SW480 (cell line): Measurements from ENCODE around the gene ZDHHC24.
A peak's percentile ranks its signal among the peaks of the same experiment; 100 is the strongest.
"Not testable (repeated sequence)": the region's sequence is repeated elsewhere in the genome, so short reads cannot be mapped to it uniquely, and the experiment has no call there.

Experiments used
- DNase-seq: peaks from one replicate; pipeline ENCODE4 v3.0.0-alpha.2; 2016; ENCODE audit warnings: low spot score

Gene ZDHHC24, protein sequence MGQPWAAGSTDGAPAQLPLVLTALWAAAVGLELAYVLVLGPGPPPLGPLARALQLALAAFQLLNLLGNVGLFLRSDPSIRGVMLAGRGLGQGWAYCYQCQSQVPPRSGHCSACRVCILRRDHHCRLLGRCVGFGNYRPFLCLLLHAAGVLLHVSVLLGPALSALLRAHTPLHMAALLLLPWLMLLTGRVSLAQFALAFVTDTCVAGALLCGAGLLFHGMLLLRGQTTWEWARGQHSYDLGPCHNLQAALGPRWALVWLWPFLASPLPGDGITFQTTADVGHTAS

DNA sequence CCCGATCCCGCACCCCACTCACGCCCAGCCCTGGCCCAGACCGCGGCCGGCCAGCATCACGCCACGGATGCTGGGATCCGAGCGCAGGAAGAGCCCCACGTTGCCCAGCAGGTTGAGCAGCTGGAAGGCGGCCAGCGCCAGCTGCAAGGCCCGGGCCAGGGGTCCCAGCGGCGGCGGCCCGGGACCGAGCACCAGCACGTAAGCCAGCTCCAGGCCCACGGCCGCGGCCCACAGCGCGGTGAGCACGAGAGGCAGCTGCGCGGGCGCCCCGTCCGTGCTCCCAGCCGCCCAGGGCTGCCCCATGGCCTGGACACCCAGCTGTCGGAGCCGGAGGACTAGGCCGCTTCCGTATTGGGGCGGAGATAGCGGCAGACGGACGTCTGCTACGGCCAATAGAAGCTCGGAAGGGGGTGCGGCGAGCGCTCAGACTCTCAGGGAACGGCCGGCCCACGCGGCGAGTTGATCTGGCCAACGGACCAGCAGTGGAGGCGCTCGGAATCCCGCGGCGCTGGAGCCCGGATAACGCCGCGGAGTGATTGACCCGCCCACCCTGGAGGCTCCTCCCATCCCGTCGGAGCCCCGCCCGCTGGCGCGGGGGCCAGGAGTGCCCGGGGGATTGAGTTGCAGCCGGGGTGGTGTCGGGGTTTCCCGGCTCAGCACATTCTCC, at the start of gene ZDHHC24:
ZDHHC24 (minus strand) TSS at position 348 of the 667 bp plus-strand sequence; CDS start at position 303, 45 bp downstream.
- peak; percentile 96 for DNase-seq

DNA sequence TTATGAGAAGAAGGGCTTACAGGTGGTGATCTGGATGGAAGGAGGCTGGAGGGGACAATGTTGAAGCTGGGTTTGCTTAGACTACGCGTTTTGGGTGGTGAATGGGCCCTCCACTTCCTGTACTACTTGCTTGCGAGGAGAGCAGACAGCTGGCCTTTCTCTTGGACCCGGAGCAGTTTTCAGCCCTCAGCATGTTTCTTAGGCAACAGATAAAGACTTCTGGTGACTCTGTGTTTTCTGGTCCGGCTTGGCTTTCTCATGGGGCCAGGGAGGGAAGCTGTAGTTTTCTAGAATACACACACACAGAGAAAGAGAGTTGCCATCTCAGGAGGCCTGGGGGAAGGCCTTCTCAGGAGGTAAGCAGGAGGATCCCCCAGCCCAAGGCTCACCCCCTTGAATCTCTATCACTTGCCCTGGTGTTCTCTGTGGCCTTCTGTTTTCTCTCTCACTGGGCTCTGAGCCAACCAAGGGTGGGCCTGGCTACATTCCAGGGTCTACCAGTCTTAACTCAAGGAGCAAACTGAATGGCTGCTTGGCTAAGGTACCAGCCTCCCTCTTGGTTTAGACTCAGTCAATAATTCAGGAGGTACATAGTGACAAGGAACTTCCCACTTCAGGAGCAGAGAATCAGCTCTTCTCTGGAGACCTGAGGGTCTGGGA, 49.5 kb upstream of the ZDHHC24 start:
- DNase-seq: no peak

DNA sequence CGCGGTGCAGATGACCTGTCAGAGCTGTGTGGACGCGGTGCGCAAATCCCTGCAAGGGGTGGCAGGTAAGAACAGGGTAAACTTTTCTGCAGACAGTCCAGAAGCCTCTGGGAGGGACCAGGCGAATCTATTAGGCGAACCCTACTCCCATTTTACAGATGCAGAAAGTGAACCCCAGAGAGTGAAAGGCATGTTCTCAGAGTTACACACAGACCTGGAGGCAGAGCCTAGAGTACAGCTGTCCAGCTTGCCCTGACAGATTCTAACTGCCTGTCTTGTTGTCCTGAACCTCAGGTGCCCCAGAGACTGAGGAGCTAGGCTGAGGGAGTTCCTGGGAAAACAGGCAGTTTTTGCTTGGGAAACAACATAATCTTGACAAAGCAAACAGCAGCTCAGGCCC, 47.8 kb upstream of the ZDHHC24 start:
- DNase-seq: no peak

DNA sequence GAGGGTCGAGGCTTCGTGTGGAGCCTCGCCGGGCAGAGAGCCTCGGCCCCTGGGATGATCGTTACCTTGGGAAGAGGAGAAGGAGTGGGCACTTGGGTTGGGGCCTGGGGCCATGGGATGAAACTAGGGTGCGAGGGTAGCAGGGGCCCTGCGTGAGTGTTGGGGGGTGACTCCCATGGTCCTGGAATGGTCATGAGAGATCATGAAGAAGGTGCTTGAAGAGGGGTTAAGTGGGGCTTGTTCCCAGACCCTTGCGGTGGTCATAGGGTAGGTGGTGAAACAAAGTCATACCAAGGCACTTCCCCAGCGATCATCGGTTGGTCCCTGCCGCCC, 47.4 kb upstream of the ZDHHC24 start:
- DNase-seq: no peak

DNA sequence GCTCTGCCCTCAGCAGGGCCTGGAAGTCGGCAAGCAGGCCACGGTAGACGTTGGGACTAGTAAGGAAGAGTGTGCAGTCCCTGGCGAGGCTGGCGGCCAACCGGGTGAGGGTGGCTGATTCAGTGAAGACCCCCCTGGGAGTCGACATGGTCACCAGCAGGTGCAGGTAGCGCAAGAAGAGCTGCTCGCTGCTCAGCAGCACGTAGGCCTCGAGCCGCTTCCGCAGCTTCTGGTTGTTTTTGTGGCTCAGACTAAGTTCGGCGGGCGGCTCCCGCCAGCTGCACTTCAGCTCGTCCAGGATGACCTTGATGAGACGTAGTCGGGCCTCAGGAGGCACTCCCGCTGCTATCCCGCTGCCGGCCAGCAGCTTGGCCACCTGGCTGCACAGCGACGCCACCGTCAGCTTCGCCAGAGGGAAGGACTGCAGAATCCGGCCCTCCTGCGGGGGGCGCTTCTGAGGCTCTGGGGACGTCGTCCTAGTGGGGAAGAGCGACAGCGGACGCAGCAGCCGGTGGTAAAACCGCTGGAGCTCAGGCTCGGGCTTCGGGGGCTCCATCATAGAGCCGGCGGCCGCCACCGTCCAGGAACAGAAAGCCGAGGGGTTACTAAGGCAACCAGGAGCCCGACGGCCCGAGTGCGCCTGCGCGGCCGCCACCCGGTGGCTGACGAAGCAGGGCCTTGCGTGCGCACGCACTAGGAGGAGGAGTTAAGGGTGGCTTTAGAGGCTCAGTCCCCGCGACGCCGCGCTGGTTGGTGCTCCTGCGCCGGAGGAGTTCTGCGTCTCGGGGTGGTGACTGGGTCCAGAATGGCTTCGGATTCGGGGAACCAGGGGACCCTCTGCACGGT, 46.8 kb upstream of the ZDHHC24 start, which contains the start of the genes CCDC87 and CCS:
CCDC87 (minus strand) TSS at position 607 of the 846 bp plus-strand sequence; CDS start at position 559, 48 bp downstream.
CCS (plus strand) TSS at position 729 of the 846 bp plus-strand sequence; CDS start at position 806, 77 bp downstream.
- peak; percentile 93 for DNase-seq

DNA sequence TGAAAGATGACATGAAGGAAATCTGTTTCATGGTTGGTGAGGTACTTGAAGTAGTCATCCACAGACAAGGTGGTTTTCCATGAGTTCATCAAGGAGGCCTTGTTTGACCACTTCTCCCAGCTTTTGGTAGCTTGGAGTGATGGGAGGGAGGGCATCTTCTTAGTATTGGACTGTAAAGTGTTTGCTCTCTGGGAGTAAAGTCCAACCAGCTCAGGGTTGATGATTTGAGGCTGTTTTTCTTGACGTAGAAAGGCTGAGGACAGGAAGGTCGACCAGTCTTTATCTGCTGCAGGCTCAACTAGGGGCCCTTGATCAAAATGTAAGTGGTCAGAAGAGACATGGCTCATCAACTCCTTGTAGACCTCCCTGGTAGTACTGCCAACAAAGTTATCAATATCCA, 45.3 kb upstream of the ZDHHC24 start:
- no peak for DNase-seq

DNA sequence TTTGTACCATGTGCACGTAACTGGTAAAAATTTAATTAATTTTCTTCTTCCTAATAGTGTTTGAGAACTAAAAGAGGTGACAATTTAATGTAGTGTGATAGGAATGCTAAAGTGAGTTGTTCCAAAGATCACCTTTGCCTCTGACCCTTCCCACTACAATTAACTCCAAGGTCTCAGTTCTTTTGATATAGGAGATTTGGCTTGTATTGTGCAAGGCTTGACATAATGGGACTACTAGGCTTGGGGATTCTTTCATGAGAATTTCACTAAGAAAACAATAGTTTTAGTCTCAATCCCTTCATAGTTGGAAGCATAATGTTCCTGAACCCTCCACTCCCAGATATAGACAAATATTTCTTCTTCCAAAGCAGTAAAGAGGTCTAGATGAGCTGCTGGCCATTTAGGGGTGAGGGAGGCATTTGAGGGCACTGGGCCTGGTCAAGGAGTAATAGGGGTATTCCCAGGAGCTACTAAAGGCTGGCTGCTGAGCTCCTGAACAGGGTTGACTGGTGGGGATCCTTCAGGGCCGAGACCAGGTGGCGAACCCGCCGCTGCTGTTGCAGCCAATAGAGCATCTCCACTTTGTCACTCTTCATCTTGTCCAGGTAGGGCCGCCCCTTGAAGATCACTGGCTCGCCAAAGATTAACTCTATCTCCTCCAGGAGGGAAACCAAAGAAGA, 44.3 kb upstream of the ZDHHC24 start:
- DNase-seq: no peak

DNA sequence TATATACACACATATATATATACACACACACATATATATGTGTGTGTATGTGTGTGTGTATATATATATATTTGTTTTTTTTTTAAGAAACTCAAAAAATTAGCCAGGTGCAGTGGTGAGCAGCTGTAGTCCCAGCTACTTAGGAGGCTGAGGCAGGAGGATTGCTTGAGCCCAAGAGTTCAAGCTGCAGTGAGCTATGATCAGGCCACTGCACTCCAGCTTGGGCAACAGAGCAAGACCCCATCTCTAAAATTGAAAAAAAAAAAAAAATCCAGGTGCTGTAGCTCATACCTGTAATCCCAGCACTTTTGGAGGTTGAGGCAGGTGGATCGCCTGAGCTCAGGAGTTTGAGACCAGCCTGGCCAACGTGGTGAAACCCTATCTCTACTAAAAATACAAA, 43.5 kb upstream of the ZDHHC24 start:
- not testable (repeated sequence) for DNase-seq

DNA sequence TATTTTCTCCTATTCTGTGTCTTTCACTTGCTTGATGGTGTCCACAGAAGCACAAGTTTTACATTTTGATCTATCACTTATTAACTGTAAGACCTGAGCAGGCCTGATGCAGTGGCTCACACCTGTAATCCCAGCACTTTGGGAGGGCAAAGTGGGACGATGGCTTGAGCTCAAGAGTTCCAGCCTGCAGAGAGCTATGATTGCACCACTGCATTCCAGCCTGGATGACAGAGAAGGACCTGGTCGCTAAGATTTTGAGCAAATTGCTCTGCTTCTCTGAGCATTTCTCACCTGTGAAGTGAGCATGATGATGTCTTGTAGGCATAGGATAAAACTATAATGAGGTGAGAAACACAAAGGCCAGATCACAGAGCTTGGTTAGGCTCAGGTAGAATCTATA, 40.3 kb upstream of the ZDHHC24 start:
- DNase-seq: no peak

DNA sequence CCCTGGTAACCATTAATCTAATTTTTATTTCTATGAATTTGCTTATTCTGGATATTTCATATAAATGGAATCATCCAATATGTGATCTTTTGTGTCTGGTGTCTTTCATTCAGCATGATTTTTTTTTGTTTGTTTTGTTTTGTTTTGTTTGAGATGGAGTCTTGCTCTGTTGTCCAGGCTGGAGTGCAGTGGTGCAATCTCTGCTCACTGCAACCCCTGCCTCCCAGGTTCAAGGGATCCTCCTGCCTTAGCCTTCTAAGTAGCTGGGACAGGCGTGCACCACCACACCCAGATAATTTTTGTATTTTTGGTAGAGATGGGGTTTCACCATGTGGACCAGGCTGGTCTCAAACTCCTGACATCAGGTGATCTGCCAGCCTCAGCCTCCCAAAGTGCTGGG, 39.6 kb upstream of the ZDHHC24 start:
- DNase-seq: not testable (repeated sequence)

DNA sequence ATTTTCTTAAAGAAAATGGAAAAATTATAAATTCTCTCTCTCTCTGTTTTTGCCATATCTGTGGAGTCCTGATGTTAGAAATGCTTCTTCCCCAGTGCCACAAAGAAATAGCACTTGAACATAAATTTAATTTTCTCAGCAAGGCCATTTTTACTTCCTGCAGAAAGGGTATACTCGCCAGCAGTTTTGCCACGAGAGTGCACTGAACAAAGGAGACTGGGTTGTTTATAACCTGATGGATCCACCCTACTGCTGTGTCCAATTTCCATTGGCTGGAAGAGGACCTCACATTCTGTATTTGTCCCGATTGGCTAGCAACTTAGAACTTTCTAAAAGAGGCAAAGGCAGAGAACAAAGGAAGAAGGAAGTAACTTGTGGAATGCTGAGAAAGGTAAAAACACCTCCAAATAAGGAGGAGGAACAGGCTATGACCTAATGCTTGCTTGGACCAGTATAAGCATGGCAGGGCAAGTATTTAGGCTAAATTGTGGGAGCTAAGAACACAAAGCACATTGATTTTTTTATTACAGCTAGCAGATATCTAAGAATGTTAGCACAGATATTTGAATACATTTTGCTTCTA, 36.8 kb upstream of the ZDHHC24 start:
- DNase-seq: not testable (repeated sequence)

DNA sequence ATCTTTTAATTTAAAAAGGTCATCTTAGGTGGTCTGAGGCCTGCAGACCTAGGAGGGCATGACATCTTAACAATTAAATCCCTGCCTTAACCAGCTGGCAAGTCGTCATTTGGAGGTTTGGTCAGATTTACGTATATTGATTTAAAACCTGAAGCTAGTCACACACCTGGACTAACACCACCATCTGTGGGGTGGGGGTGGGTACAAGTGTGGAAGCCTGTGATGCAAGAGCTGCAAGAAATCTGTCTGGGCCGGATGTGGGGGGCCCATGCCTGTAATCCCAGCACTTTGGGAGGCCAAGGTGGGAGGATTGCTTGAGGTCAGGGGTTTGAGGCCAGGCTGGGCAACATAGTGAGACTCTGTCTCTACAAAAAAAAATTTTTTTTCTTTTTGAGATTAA, 35.4 kb upstream of the ZDHHC24 start:
- DNase-seq: no peak

DNA sequence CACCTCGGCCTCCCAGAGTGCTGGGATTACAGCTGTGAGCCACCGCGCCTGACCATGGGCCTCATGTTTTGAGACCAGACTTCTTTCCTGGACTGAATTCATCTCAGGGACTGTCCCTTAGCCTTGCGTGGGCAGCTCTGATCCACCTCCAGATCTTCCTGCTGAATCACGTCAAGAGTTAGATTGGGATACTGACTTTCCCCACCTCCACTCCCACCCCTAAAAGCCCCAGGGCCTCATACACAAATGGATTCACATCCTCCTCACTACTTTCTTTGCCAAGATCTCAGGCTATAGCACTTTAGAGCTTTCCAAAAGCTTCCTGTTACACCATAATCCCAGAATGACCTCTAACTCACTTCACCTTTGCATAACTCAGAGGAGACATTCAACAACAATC, 35.0 kb upstream of the ZDHHC24 start:
- no peak for DNase-seq

DNA sequence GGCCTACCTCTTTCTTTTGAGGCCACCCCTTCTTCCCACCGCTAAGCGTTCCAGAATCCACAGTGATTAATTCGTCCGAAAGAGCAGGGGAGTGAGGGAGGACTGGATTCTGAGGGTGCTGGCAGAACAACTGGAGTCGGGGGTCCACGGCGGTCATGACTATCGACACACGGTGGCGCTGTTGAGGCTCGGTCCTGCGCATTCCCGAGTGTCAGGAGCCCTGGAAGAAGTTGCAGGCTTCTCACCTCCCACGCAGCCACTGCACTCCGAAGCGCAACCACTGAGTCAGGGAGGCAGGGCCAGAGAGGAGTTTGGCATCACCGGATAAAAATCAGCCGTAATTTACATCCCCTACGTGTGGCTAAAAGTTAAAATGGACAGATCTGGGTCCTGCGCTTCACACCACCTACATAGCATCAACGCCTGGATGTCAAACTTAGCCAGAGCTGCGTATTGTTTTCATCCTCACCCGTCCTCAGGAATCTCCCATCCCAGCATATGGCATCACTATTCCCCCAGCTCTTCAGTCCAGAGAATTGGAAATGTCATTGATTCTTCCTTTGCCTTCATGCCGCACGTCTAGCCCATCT, 33.3 kb upstream of the ZDHHC24 start:
- peak; percentile 45 for DNase-seq

DNA sequence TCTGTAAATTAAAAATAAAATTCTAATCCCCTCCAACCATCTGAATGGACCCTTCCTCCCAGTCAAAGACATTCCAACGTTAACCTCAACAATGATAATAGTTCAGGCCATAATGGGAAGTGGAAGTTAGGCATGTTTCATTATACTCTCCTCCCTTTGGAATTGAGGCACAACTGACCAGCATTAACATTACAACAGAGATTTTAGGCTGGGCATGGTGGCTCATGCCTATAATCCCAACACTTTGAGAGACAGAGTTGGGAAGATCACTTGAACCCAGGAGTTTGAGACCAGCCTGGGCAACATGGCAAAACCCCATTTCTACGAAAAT, 25.0 kb upstream of the ZDHHC24 start:
- no peak for DNase-seq

DNA sequence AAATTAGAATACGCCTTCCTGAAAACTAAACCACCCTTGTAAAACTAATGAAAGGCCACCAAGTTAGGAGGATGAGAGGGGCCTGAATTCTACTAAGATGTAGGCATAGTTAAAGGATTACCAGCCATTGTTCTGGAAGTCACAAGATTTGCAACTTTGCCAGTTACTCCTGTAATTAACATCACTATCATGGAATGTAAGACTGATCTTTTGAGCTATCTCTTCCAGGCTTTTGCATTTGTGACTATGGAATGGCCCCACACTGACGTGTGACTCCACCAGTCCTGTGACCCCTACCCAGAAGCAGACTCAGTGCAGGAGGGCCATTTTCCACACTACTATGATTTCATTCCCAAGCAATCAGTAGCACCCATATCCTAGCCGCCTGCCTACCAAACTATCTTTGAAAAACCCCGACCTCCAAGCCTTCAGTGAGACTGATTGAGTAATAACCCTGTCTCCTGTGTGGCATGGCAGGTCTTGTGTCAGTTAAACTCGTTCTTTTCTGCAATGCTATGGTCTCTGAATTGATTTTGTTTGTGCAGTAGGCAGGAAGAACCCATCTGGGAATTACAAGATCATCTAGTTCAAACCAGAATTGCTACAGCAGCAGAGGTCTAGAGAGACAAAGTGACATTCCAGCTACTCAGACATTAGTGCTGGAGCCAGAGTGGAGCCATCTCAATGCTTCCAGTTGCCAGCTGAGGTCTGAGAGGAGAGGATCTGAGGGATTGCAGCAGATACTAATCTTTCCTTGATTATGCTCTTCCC, 24.4 kb upstream of the ZDHHC24 start:
- no peak for DNase-seq

DNA sequence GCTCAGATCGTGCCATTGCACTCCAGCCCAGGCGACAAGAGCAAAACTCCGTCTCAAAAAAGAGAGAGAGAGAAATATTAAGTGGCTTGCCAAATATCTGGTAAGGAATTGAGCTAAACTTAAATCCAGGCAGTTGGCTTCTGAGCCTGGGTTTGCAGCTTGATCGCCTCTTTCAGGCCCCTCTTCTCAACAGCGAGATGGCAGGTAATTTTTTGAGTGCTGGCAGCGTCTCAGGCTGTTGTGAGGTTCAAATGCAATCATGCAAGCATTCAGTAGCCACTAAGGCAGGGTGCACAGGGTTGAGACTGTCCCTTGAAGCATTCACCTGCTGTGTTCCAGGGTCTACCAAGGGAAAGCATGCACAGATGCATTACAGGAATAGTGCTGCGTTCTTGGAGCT, 23.2 kb upstream of the ZDHHC24 start:
- no peak for DNase-seq

DNA sequence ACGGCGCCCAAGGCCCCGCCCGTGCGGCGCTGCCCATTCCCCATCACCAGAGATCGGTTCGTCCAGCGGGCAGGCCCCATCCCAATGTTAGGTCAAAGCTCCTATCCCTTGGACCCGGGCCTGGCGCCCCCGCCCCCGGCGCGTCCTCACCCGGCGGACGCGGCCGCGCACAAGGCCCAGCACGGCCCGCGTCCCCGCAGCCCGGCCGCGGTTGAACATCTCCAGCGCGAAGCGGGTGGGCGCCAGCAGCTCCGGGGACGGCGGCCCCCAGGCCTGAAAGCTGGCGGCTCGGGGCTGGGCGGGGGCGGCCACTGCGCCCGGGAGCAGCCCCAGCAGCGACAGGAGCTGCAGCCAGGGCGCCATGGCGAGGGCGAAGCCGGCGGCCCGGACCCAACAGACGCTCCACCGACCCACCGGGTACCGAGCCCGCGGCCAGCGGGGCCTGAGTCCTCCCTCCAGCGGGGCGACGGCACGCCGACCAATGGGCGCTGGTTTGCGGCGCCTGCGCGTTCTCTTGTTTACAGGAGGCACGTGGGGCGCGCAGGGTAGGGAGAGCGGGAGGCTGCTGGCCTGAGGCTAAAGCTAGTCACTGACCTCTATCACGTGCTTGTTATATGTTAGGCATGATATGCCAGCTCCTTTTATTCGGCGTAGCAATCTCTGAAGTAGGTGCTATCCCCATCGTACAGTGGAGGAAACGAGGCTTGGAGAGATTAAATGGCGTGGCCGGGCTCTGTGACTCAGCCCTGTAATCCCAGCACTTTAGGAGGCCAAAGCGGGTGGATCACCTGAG, 22.5 kb upstream of the ZDHHC24 start, which contains the start of gene CTSF:
CTSF (minus strand) TSS at position 483 of the 793 bp plus-strand sequence; CDS start at position 363, 120 bp downstream.
- no peak for DNase-seq

DNA sequence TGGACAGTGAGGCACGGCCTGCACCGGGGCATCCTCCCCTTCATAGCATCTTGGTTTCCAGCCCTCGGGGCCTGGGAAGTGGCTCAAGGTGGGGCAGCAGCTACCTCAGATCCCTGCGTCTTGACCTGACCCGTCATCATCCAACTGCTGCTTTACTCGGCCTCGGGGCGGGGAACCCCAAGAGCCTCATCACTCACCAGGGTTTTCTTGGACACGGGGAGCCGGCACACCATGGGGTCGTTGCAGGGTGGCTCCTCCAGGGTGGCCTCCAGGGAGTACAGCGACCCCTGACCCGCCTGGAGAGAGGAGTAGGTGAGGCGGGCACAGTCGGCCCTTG, 21.9 kb upstream of the ZDHHC24 start:
- DNase-seq: no peak
